Right lobe of liver (tissue), 6 donors: ENCODE results near the gene GATA5. TPM values are rescaled to one million over a fixed set of nuclear protein-coding genes. Genes with fewer than 3 reads are reported as not detected.
A peak's percentile ranks its signal among the peaks of the same experiment; 100 is the strongest.

ENCODE experiments used
- ATAC-seq, 4 donors: fragments of 200-7000 bp; cut with Tn5 transposase; one replicate each; pipeline ENCODE4 v1.9.1; 2020; ENCODE audit warnings: mild to moderate bottlenecking in 4 of 4, moderate library complexity in 4 of 4
- DNase-seq, 3 donors: peaks; one replicate each; pipeline ENCODE4 v3.0.0-alpha.2; 2020
- H3K27ac ChIP-seq, 3 donors: fragments of 200-600 bp; one replicate each; pipeline ENCODE4 v1.8.0; 2022
- H3K27me3 ChIP-seq, 2 donors: fragments of 200-600 bp; one replicate each; pipeline ENCODE4 v1.8.0; 2022
- H3K36me3 ChIP-seq, 4 donors: fragments of 200-600 bp; sonication (generic) in 1 of 4; one replicate each; pipeline versions ENCODE4 v1.5.1 to v1.8.0; 2017 to 2022; ENCODE audit warnings: control low read depth in 1 of 4
- H3K4me1 ChIP-seq, 4 donors: fragments of 200-600 bp; sonication (generic) in 1 of 4; one replicate each; pipeline versions ENCODE4 v1.5.1 to v1.8.0; 2017 to 2022; ENCODE audit warnings: control low read depth in 1 of 4
- H3K4me3 ChIP-seq, 3 donors: fragments of 200-600 bp; one replicate each; pipeline ENCODE4 v1.8.0; 2022
- H3K9me3 ChIP-seq, 4 donors: fragments of 200-600 bp; sonication (generic) in 1 of 4; one replicate each; pipeline versions ENCODE4 v1.5.1 to v1.8.0; 2017 to 2022; ENCODE audit warnings: control low read depth in 1 of 4
- POLR2A ChIP-seq: fragments of 450-650 bp; IDR thresholded peaks from one replicate; pipeline ENCODE4 v1.6.1; 2017; ENCODE audit warnings: antibody characterized with exemption, mild to moderate bottlenecking
- WGBS: methylation state at CpG from one replicate; pipeline ENCODE4 v1.1.6; 2018; ENCODE audit warnings: low coverage, low lambda C conversion rate; ENCODE audit not compliant: insufficient coverage; ENCODE audit errors: missing lambda C conversion rate; 5-methylcytosine and 5-hydroxymethylcytosine counted together
- intact Hi-C, 2 donors: fragments of 100-400 bp; cut with DNase I; formaldehyde crosslinking; loops; one replicate each; pipeline versions ENCODE4 v1.11.2 to v1.14.1; 2022
- total RNA-seq, 6 experiments: library from RNA; depleted of rRNA in 2 of 6; stranded (reverse); fragments of >200 nt in 2 of 6; fragmentation: NEBNext Ultra II Directional in 3 of 6; extraction: Animal tissue kit (Norgen Biotek cat#: 25700) in 3 of 6; gene quantifications; one replicate each; pipeline versions ENCODE4 v1.1.0 to v1.2.4, GENCODE V29; 2016 to 2023
- TF ChIP-seq, protein P1 (sequence below), 4 donors: fragments of 200-600 bp in 3 of 4; fragments of 450-650 bp in 1 of 4; IDR thresholded peaks; one replicate each; pipeline versions ENCODE4 v1.5.1 to v1.8.0; 2016 to 2022; ENCODE audit warnings: antibody characterized with exemption in 4 of 4, mild to moderate bottlenecking in 2 of 4
- donor health status: DM: no; HTN: yes; CAD: no.
- donor health status: DM: no; HTN: no; CAD: no.
- donor health status: DM: no; HTN: no; CAD: no.
- donor health status: DM: no; HTN: yes; CAD: no.
- donor health status: DM: no; HTN: yes; CAD: no.

GATA5 gene
- total RNA-seq, 6 experiments from 2014 or later: 0.12 to 0.56 (median 0.26) TPM

DNA sequence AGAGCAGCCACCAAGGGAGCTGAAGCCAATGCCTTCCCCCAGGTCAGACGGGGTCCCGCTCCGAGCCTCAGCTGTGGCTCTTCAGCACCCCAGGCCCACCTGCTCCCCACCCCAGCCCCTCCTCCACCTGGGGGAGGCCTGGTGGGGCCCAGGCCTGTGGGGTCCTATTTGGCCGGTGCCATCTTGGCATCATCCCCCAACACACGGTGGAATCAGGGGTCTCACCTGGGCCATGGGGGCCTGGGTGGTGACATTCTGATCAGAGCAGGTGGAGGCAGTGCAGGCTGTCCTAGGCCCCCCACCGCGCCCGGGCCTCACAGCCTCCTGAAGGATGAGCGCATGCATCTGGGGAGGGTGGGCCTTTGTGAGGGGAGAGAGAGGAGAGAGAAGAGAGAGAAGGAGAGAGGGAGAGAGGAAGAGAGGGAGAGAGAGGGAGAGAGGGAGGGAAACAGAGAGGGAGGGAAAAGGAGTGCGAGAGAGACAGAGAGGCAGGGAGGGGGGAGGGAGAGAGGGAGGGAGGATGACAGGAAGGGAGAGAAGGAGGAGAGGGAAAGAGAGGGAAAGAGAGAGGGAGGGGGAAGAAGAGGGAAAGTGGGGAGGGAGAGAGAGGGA is 24.5 kb downstream of the GATA5 start:
- no peak for ATAC-seq
- Histone ChIP-seq H3K36me3 (no peaks in the 10 kb centered on the region), H3K4me3 (no peak overlapping the region), H3K27me3 (no peaks in the 10 kb centered on the region), H3K9me3 (no peaks in the 10 kb centered on the region), H3K27ac (no peak overlapping the region), H3K4me1 (peaks cover 0 to 7% (median 0%) of the 10 kb centered on the region in 4 donors)
- no peak for TF ChIP-seq POLR2A
- TF ChIP-seq, protein P1, sequence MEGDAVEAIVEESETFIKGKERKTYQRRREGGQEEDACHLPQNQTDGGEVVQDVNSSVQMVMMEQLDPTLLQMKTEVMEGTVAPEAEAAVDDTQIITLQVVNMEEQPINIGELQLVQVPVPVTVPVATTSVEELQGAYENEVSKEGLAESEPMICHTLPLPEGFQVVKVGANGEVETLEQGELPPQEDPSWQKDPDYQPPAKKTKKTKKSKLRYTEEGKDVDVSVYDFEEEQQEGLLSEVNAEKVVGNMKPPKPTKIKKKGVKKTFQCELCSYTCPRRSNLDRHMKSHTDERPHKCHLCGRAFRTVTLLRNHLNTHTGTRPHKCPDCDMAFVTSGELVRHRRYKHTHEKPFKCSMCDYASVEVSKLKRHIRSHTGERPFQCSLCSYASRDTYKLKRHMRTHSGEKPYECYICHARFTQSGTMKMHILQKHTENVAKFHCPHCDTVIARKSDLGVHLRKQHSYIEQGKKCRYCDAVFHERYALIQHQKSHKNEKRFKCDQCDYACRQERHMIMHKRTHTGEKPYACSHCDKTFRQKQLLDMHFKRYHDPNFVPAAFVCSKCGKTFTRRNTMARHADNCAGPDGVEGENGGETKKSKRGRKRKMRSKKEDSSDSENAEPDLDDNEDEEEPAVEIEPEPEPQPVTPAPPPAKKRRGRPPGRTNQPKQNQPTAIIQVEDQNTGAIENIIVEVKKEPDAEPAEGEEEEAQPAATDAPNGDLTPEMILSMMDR (IDR thresholded peaks at IDR 0.05): no peak
- DNase-seq: no peak
- intact Hi-C loops: no loop called here
- 74% methylated on average over 5 of the region's 10 CpGs for WGBS

DNA sequence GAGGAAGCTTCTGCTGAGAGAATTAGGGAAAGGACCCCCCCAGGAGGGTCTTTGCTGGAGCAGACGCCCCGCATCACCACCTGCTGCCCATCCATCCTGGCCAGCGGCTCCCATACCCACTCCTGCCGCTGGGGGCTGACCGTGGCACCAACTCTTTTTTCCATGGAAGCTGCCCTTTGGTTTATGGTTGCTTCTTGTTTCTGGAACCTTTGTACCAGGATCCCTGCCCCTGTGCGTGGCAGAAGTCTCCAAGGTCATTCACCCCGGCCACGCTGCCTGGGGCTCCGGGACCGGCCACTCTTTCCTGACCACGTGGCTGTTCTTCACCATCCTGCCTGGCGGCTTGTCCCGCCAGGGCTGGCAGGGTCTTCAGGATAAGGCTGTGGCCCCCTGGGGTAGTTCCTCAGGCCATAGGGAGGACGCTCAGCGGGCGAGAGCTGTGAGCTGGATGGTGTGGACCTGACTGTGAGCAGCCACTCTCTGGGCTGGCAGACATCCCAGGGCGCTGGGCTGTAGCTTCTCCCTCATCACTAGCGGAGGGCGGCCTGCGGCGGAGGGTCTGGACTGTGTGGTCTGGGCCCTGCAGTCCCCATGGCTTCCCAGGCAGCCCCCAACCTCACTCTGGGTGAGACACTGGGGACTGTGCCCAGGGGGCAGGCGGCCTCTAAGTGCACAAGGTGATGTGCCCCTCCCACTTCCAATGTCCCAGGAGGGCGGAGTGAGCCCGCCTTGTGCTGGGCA is 25.7 kb downstream of the GATA5 start:
- Histone ChIP-seq H3K27ac (no peak overlapping the region), H3K4me1 (peaks cover 0 to 7% (median 0%) of the 10 kb centered on the region in 4 donors), H3K36me3 (no peaks in the 10 kb centered on the region), H3K4me3 (no peak overlapping the region), H3K9me3 (no peaks in the 10 kb centered on the region), H3K27me3 (no peaks in the 10 kb centered on the region)
- ATAC-seq: peak; percentile 25 to 68 (median 44)
- no peak for DNase-seq
- 0% methylated on average over 6 of the region's 24 CpGs for WGBS
- TF ChIP-seq POLR2A: no peak
- TF ChIP-seq, protein P1 (IDR thresholded peaks at IDR 0.05): peak in 3 of 4 donors; percentile 5 to 23 (median 16)
- intact Hi-C loops: no loop called here

DNA sequence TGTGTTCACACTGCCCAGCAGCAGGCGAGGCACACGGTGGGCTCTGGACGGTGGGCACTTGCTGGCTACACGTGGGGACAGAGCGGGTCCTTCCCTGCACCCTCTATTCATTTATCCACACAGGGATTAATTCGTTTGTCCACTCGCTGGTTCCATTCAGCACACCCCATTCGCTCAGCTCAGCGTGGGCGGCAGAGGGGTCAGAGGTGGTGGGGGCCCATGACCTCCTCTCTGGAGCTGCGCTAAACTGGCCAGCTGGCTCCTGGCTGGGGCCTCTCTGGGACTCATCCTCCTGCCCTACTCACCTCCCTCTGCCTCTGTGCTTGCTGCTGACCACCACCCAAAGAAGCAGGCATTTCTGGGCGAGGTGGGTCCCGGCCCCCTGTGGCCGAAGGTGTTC is 27.0 kb downstream of the GATA5 start:
- Histone ChIP-seq H3K4me1 (peaks cover 0 to 7% (median 0%) of the 10 kb centered on the region in 4 donors), H3K9me3 (no peaks in the 10 kb centered on the region), H3K36me3 (no peaks in the 10 kb centered on the region), H3K27ac (no peak overlapping the region), H3K27me3 (no peaks in the 10 kb centered on the region), H3K4me3 (no peak overlapping the region)
- TF ChIP-seq, protein P1 (IDR thresholded peaks at IDR 0.05): no peak
- TF ChIP-seq POLR2A: no peak
- WGBS: 60% methylated on average over 1 of the region's 14 CpGs
- no peak for DNase-seq
- intact Hi-C loops: no loop called here
- ATAC-seq: no peak

DNA sequence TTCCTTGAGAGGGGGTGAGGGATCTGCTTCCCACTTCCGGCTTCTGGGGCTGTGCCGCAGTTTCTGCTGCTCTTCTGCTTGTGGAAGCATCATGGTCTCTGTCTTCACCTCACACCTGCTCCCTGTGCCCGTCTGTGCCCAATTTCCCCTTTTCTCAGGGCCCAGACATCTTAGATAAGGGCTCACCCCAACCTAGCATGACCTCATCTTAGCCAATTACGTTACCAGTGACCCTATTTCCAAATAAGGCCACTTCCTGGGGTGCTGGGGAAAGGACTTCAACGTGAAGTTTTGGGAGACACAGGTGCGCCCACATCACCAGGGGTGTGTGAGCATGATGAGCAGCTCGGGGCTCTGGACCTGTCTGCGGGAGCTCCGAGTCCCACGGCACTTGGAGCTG is 27.8 kb downstream of the GATA5 start:
- TF ChIP-seq, protein P1 (IDR thresholded peaks at IDR 0.05): no peak
- TF ChIP-seq POLR2A: no peak
- no peak overlapping the region for H3K4me3 ChIP-seq
- H3K27ac ChIP-seq: no peak overlapping the region
- intact Hi-C loops: no loop called here
- no peak for ATAC-seq
- H3K27me3 ChIP-seq: no peaks in the 10 kb centered on the region
- H3K9me3 ChIP-seq: no peaks in the 10 kb centered on the region
- peaks cover 0 to 7% (median 0%) of the 10 kb centered on the region in 4 donors for H3K4me1 ChIP-seq
- DNase-seq: no peak
- 69% methylated on average over 8 of the region's 10 CpGs for WGBS
- H3K36me3 ChIP-seq: no peaks in the 10 kb centered on the region
